ENCODE data around the gene LSM7. TPM values are rescaled to one million over a fixed set of nuclear protein-coding genes. Genes with fewer than 3 reads are reported as not detected.

LSM7 gene
- total and polyA plus RNA-seq, 2 of the 13 experiments (the other 11 are each of a cell fraction or from before 2014, with no cell fraction given) = 140 to 205 TPM

- CTCF ChIA-PET (ENCODE audit: low intra/inter-chr PET ratio, low total read pairs) = no interaction called here
- WGBS (ENCODE audit: low lambda C conversion rate) = 52% methylated on average over 23 of the region's 25 CpGs
Measured at GRCh38 chr19:2317756-2318155, 10.6 kb downstream of the LSM7 start.

More at GRCh38 chr19:2317756-2318155, 10.6 kb downstream of the LSM7 start:
- TF ChIP-seq FIP1L1 (IDR thresholded peaks at IDR 0.05; ENCODE audit: borderline replicate concordance, insufficient read depth, low read depth, low read length) = no peak
- TF ChIP-seq ZNF331 (CRISPR knock-in tag; IDR thresholded peaks at IDR 0.05) = no peak
- TF ChIP-seq ZNF790 (CRISPR knock-in tag; IDR thresholded peaks at IDR 0.05; ENCODE audit: borderline replicate concordance) = no peak
- TF ChIP-seq ZBTB46 (CRISPR knock-in tag; IDR thresholded peaks at IDR 0.05; ENCODE audit: borderline replicate concordance) = no peak
- TF ChIP-seq SSRP1 (CRISPR knock-in tag; IDR thresholded peaks at IDR 0.05) = no peak
- TF ChIP-seq MLX (CRISPR knock-in tag; IDR thresholded peaks at IDR 0.05) = no peak
- no peak for TF ChIP-seq SIN3B (IDR thresholded peaks at IDR 0.05; ENCODE audit: low read length)
- TF ChIP-seq ZNF567 (CRISPR knock-in tag; IDR thresholded peaks at IDR 0.05; ENCODE audit: borderline replicate concordance) = no peak
- TF ChIP-seq ZNF75D (CRISPR knock-in tag; IDR thresholded peaks at IDR 0.05; ENCODE audit: borderline replicate concordance) = no peak
- no peak for TF ChIP-seq ZNF775 (CRISPR knock-in tag; IDR thresholded peaks at IDR 0.05; ENCODE audit: borderline replicate concordance)
- TF ChIP-seq, protein P1, sequence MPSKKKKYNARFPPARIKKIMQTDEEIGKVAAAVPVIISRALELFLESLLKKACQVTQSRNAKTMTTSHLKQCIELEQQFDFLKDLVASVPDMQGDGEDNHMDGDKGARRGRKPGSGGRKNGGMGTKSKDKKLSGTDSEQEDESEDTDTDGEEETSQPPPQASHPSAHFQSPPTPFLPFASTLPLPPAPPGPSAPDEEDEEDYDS (CRISPR knock-in tag; IDR thresholded peaks at IDR 0.05) = no peak
- no peak for TF ChIP-seq ZSCAN30 (CRISPR knock-in tag; IDR thresholded peaks at IDR 0.05)
- TF ChIP-seq RFXANK (CRISPR knock-in tag; IDR thresholded peaks at IDR 0.05) = no peak
- TF ChIP-seq ELF1 (CRISPR knock-in tag; IDR thresholded peaks at IDR 0.05) = no peak
- peaks cover 30% of the 10 kb centered on the region for H3K4me1 ChIP-seq (ENCODE audit: insufficient read depth, low read length)
- peaks cover 2 to 3% of the 10 kb centered on the region in 2 experiments; a peak in 2 of 5 replicates for H3K27me3 ChIP-seq (ENCODE audit: control insufficient read depth in 1 of 2, insufficient read depth in 2 of 2, low read length in 2 of 2)
- no TSS peak for BruUV-seq (replicated peaks)
- no peak overlapping the region for H2AFZ ChIP-seq (ENCODE audit: low read length)
- peaks cover 0 to 4% of the 10 kb centered on the region in 2 experiments; a peak in 3 of 5 replicates for H3K36me3 ChIP-seq (replicated peaks in 1 of 2; ENCODE audit: control insufficient read depth in 1 of 2, insufficient read depth in 2 of 2, low read length in 2 of 2)
- H3K9me3 ChIP-seq (ENCODE audit: low read length) = peaks cover 9% of the 10 kb centered on the region
- ATAC-seq = no peak
- in situ Hi-C loops (cut with HindIII; ENCODE audit: extremely low pct_ligation_motif_present, low pct_unique_long_range_greater_than_20kb) (loop anchor here (5.0 to 10.0 kb wide), 3 partner anchors 40 to 163 kb away; partner anchors contain the start of genes AP3D1, PLEKHJ1 and SF3A2), intact Hi-C loops (cut with micrococcal nuclease; ENCODE audit: unreplicated experiment) (loop anchor here (10.0 kb wide), 2 partner anchors 83 to 297 kb away; partner anchors contain the start of genes PLEKHJ1 and SF3A2)
- no peak for DNase-seq (ENCODE audit: low spot score)
- no peak for FAIRE-seq
- H3K9ac ChIP-seq (ENCODE audit: insufficient read depth, low read depth, low read length) = no peak overlapping the region
- H3K79me2 ChIP-seq (ENCODE audit: insufficient read depth, low read length) = no peaks in the 10 kb centered on the region
- H3K4me2 ChIP-seq (ENCODE audit: low read depth, low read length) = no peak overlapping the region
- no peak overlapping the region for H3K27ac ChIP-seq (ENCODE audit: extremely low read length, insufficient read depth, low read length)
- no peak overlapping the region for H3K4me3 ChIP-seq (replicated peaks in 1 of 3; ENCODE audit: insufficient read depth in 1 of 3, low read depth in 2 of 3, low read length in 3 of 3)
- POLR2A ChIA-PET = interaction anchor here (1.1 kb wide), 1 partner anchor 11 kb away, joined by 3 read pairs; the partner anchor contains the start of genes LSM7 and SPPL2B
- H4K20me1 ChIP-seq (ENCODE audit: insufficient read depth, low read length) = no peaks in the 10 kb centered on the region

Measured in HepG2 (cell line).